Kidney epithelial cell (primary cell): ENCODE results near the gene ACKR3. TPM values are rescaled to one million over a fixed set of nuclear protein-coding genes. Genes with fewer than 3 reads are reported as not detected.

ENCODE experiments used
- DNase-seq: peaks from one replicate; pipeline ENCODE4 v3.0.0-alpha.2; 2010; ENCODE audit warnings: low read depth
- H3K27me3 ChIP-seq: 2 replicates; pipeline ENCODE4 v1.6.0; 2011; ENCODE audit warnings: low read length; ENCODE audit not compliant: control insufficient read depth, insufficient read depth
- H3K36me3 ChIP-seq: 2 replicates; pipeline ENCODE4 v1.5.1; 2011; ENCODE audit warnings: low read length; ENCODE audit not compliant: control insufficient read depth, insufficient read depth
- H3K4me3 ChIP-seq: 2 replicates; pipeline ENCODE4 v1.5.1; 2011; ENCODE audit warnings: low read depth, mild to moderate bottlenecking, control low read depth, low read length
- CTCF ChIP-seq: IDR thresholded peaks from 2 replicates; pipeline ENCODE4 v1.5.1; 2011; ENCODE audit warnings: mild to moderate bottlenecking, moderate library complexity, low read length, control low read depth, inconsistent platforms; ENCODE audit not compliant: insufficient read depth, poor library complexity, severe bottlenecking
- total RNA-seq: library from RNA; depleted of rRNA; stranded (reverse); fragments of >200 nt; gene quantifications from 2 replicates; pipeline ENCODE4 v1.2.3, GENCODE V29; 2015

ACKR3 gene
- total RNA-seq, 1 donor from 2014 or later = 1.2 TPM

- no peak for TF ChIP-seq CTCF
- DNase-seq = no peak
- Histone ChIP-seq H3K36me3 (no peaks in the 10 kb centered on the region), H3K4me3 (no peak overlapping the region), H3K27me3 (no peaks in the 10 kb centered on the region)
These were observed 42.4 kb upstream of the ACKR3 start for GRCh38 chr2:236527159-236527630.

GRCh38 chr2:236529606-236530005 is 40.0 kb upstream of the ACKR3 start:
- H3K4me3 ChIP-seq = no peak overlapping the region
- H3K36me3 ChIP-seq = no peaks in the 10 kb centered on the region
- H3K27me3 ChIP-seq = no peaks in the 10 kb centered on the region
- TF ChIP-seq CTCF = no peak
- no peak for DNase-seq

- Histone ChIP-seq H3K36me3 (no peaks in the 10 kb centered on the region), H3K27me3 (no peaks in the 10 kb centered on the region), H3K4me3 (no peak overlapping the region)
- no peak for TF ChIP-seq CTCF
- DNase-seq = no peak
These were observed 39.1 kb upstream of the ACKR3 start for GRCh38 chr2:236530512-236530911.

- H3K4me3 ChIP-seq = no peak overlapping the region
- DNase-seq = no peak
- no peak for TF ChIP-seq CTCF
- H3K27me3 ChIP-seq = no peaks in the 10 kb centered on the region
- no peaks in the 10 kb centered on the region for H3K36me3 ChIP-seq
These were observed 38.4 kb upstream of the ACKR3 start for GRCh38 chr2:236531195-236531594.

GRCh38 chr2:236531996-236532395 is 37.6 kb upstream of the ACKR3 start:
- no peak overlapping the region for H3K4me3 ChIP-seq
- H3K27me3 ChIP-seq = no peaks in the 10 kb centered on the region
- TF ChIP-seq CTCF = no peak
- DNase-seq = no peak
- no peaks in the 10 kb centered on the region for H3K36me3 ChIP-seq

- no peak for TF ChIP-seq CTCF
- no peaks in the 10 kb centered on the region for H3K36me3 ChIP-seq
- DNase-seq = no peak
- no peak overlapping the region for H3K4me3 ChIP-seq
- H3K27me3 ChIP-seq = no peaks in the 10 kb centered on the region
These were observed 36.3 kb upstream of the ACKR3 start for GRCh38 chr2:236533343-236533742.
